ENCODE measurements around the gene OR2V2.
"Not testable (repeated sequence)": the region's sequence is repeated elsewhere in the genome, so short reads cannot be mapped to it uniquely, and the experiment has no call there.

Gene OR2V2

GRCh38 chr5:181156758-181157157, 9.4 kb downstream of the OR2V2 start:
- no peak for DNase-seq (ENCODE audit: low read depth, low spot score)
- Histone ChIP-seq H3K27me3 (ENCODE audit: insufficient read depth, insufficient read length) (no peaks in the 10 kb centered on the region), H3K36me3 (ENCODE audit: insufficient read depth, insufficient read length, low read length) (no peaks in the 10 kb centered on the region), H3K4me1 (ENCODE audit: insufficient read depth, insufficient read length) (peaks cover 11% of the 10 kb centered on the region), H3K9ac (ENCODE audit: insufficient read length, low read depth) (no peak overlapping the region), H3K9me3 (ENCODE audit: insufficient read depth, low read length) (no peaks in the 10 kb centered on the region), H3K4me3 (ENCODE audit: insufficient read length, low read depth) (no peak overlapping the region)
- TF ChIP-seq SUZ12 (IDR thresholded peaks at IDR 0.05; ENCODE audit: extremely low read depth, insufficient read depth, insufficient read length) (no peak), ZNF274 (IDR thresholded peaks at IDR 0.05; ENCODE audit: low read depth, low read length) (no peak), YY1 (IDR thresholded peaks at IDR 0.05; ENCODE audit: insufficient read depth, insufficient read length) (no peak)

- no peaks in the 10 kb centered on the region for H3K36me3 ChIP-seq (ENCODE audit: insufficient read depth, insufficient read length, low read length)
- no peaks in the 10 kb centered on the region for H3K27me3 ChIP-seq (ENCODE audit: insufficient read depth, insufficient read length)
- H3K4me1 ChIP-seq (ENCODE audit: insufficient read depth, insufficient read length), result peaks cover 13% of the 10 kb centered on the region
- TF ChIP-seq SUZ12 (IDR thresholded peaks at IDR 0.05; ENCODE audit: extremely low read depth, insufficient read depth, insufficient read length) (no peak), YY1 (IDR thresholded peaks at IDR 0.05; ENCODE audit: insufficient read depth, insufficient read length) (no peak), ZNF274 (IDR thresholded peaks at IDR 0.05; ENCODE audit: low read depth, low read length) (no peak)
- H3K9me3 ChIP-seq (ENCODE audit: insufficient read depth, low read length), result no peaks in the 10 kb centered on the region
- DNase-seq (ENCODE audit: low read depth, low spot score), result no peak
- H3K4me3 ChIP-seq (ENCODE audit: insufficient read length, low read depth), result no peak overlapping the region
- H3K9ac ChIP-seq (ENCODE audit: insufficient read length, low read depth), result no peak overlapping the region
These were observed 11.5 kb downstream of the OR2V2 start for GRCh38 chr5:181158869-181159268.

- Histone ChIP-seq H3K4me1 (ENCODE audit: insufficient read depth, insufficient read length) (peaks cover 13% of the 10 kb centered on the region), H3K9ac (ENCODE audit: insufficient read length, low read depth) (peak overlapping the region; percentile 32), H3K27me3 (ENCODE audit: insufficient read depth, insufficient read length) (no peaks in the 10 kb centered on the region), H3K36me3 (ENCODE audit: insufficient read depth, insufficient read length, low read length) (no peaks in the 10 kb centered on the region), H3K9me3 (ENCODE audit: insufficient read depth, low read length) (no peaks in the 10 kb centered on the region), H3K4me3 (ENCODE audit: insufficient read length, low read depth) (no peak overlapping the region)
- TF ChIP-seq SUZ12 (IDR thresholded peaks at IDR 0.05; ENCODE audit: extremely low read depth, insufficient read depth, insufficient read length) (no peak), ZNF274 (IDR thresholded peaks at IDR 0.05; ENCODE audit: low read depth, low read length) (no peak), YY1 (IDR thresholded peaks at IDR 0.05; ENCODE audit: insufficient read depth, insufficient read length) (no peak)
- DNase-seq (ENCODE audit: low read depth, low spot score), result no peak
These were observed 12.1 kb downstream of the OR2V2 start for GRCh38 chr5:181159286-181160151.

- no peak for DNase-seq (ENCODE audit: low read depth, low spot score)
- peak overlapping the region; percentile 32 for H3K9ac ChIP-seq (ENCODE audit: insufficient read length, low read depth)
These were observed 12.9 kb downstream of the OR2V2 start for GRCh38 chr5:181160152-181160754.

GRCh38 chr5:181160755-181161533, 13.6 kb downstream of the OR2V2 start:
- H3K9me3 ChIP-seq (ENCODE audit: insufficient read depth, low read length); H3K36me3 ChIP-seq (ENCODE audit: insufficient read depth, insufficient read length, low read length); H3K4me3 ChIP-seq (ENCODE audit: insufficient read length, low read depth); DNase-seq (ENCODE audit: low read depth, low spot score); H3K27me3 ChIP-seq (ENCODE audit: insufficient read depth, insufficient read length); H3K9ac ChIP-seq (ENCODE audit: insufficient read length, low read depth): not testable (repeated sequence)
- peaks cover 13% of the 10 kb centered on the region for H3K4me1 ChIP-seq (ENCODE audit: insufficient read depth, insufficient read length)

More at GRCh38 chr5:181160152-181160754, 12.9 kb downstream of the OR2V2 start:
- Histone ChIP-seq H3K9me3 (ENCODE audit: insufficient read depth, low read length) (no peaks in the 10 kb centered on the region), H3K4me3 (ENCODE audit: insufficient read length, low read depth) (no peak overlapping the region), H3K4me1 (ENCODE audit: insufficient read depth, insufficient read length) (peaks cover 13% of the 10 kb centered on the region), H3K36me3 (ENCODE audit: insufficient read depth, insufficient read length, low read length) (no peaks in the 10 kb centered on the region), H3K27me3 (ENCODE audit: insufficient read depth, insufficient read length) (no peaks in the 10 kb centered on the region)
- TF ChIP-seq ZNF274 (IDR thresholded peaks at IDR 0.05; ENCODE audit: low read depth, low read length) (no peak), YY1 (IDR thresholded peaks at IDR 0.05; ENCODE audit: insufficient read depth, insufficient read length) (no peak), SUZ12 (IDR thresholded peaks at IDR 0.05; ENCODE audit: extremely low read depth, insufficient read depth, insufficient read length) (no peak)

- DNase-seq (ENCODE audit: low read depth, low spot score), result no peak
- H3K36me3 ChIP-seq (ENCODE audit: insufficient read depth, insufficient read length, low read length), result no peaks in the 10 kb centered on the region
- no peaks in the 10 kb centered on the region for H3K27me3 ChIP-seq (ENCODE audit: insufficient read depth, insufficient read length)
- no peaks in the 10 kb centered on the region for H3K9me3 ChIP-seq (ENCODE audit: insufficient read depth, low read length)
- H3K9ac ChIP-seq (ENCODE audit: insufficient read length, low read depth), result no peak overlapping the region
- no peak overlapping the region for H3K4me3 ChIP-seq (ENCODE audit: insufficient read length, low read depth)
- H3K4me1 ChIP-seq (ENCODE audit: insufficient read depth, insufficient read length), result peaks cover 13% of the 10 kb centered on the region
- no peak for TF ChIP-seq YY1 (IDR thresholded peaks at IDR 0.05; ENCODE audit: insufficient read depth, insufficient read length)
- TF ChIP-seq ZNF274 (IDR thresholded peaks at IDR 0.05; ENCODE audit: low read depth, low read length), result no peak
- no peak for TF ChIP-seq SUZ12 (IDR thresholded peaks at IDR 0.05; ENCODE audit: extremely low read depth, insufficient read depth, insufficient read length)
These were observed 14.3 kb downstream of the OR2V2 start for GRCh38 chr5:181161534-181162175.
